VCaP (cell line): ENCODE measurements around the gene OTOP2.

Source experiments
- H3K27ac ChIP-seq: fragments of 450-650 bp; 2 replicates; pipeline ENCODE4 v1.5.1; 2017
- TF ChIP-seq, protein P1 (sequence below): fragments of 450-650 bp; conservative IDR thresholded peaks from 2 replicates; pipeline ENCODE4 v1.5.1; 2017; ENCODE audit warnings: mild to moderate bottlenecking, moderate library complexity

OTOP2 gene

DNA sequence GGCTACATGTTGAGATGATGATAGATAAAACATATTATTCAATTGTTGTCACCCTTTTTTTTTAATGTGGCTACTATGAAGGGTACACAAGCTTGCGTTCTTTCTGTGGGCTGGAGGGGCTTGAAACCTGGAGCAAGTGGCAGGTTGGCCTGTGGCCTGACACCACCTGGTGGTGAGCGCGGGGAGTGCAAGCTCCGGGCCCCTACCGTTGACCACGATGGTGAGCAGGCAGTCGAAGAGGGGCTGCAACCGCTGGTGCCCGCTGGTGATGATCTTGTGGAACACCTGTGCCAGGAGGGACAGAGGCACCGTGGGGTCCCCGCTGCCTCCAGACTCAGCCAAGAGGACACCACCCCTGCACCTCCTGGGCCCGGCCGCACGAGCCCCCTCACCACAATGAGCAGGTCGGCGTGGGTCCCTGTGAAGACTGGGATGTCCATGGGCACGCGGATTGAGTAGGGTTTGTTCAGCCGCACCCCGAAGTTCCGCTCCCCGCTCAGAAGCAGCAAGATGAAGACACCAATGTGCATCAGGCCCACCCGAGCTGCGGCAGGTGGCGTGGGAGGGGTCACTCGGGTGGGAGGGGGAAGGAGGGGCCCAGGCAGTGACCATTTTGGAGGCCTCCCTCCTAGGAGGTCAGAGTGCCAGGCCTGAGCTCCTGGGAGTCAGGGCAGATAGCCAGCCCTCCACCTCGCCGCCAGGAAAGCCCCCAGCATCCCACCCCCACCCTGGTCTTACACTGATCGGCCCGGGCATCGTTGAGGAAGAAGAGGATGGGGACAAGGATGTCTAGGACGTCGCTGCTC is 34.1 kb downstream of the OTOP2 start:
- H3K27ac ChIP-seq = no peak overlapping the region
- TF ChIP-seq, protein P1, sequence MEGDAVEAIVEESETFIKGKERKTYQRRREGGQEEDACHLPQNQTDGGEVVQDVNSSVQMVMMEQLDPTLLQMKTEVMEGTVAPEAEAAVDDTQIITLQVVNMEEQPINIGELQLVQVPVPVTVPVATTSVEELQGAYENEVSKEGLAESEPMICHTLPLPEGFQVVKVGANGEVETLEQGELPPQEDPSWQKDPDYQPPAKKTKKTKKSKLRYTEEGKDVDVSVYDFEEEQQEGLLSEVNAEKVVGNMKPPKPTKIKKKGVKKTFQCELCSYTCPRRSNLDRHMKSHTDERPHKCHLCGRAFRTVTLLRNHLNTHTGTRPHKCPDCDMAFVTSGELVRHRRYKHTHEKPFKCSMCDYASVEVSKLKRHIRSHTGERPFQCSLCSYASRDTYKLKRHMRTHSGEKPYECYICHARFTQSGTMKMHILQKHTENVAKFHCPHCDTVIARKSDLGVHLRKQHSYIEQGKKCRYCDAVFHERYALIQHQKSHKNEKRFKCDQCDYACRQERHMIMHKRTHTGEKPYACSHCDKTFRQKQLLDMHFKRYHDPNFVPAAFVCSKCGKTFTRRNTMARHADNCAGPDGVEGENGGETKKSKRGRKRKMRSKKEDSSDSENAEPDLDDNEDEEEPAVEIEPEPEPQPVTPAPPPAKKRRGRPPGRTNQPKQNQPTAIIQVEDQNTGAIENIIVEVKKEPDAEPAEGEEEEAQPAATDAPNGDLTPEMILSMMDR = peak; percentile 95

DNA sequence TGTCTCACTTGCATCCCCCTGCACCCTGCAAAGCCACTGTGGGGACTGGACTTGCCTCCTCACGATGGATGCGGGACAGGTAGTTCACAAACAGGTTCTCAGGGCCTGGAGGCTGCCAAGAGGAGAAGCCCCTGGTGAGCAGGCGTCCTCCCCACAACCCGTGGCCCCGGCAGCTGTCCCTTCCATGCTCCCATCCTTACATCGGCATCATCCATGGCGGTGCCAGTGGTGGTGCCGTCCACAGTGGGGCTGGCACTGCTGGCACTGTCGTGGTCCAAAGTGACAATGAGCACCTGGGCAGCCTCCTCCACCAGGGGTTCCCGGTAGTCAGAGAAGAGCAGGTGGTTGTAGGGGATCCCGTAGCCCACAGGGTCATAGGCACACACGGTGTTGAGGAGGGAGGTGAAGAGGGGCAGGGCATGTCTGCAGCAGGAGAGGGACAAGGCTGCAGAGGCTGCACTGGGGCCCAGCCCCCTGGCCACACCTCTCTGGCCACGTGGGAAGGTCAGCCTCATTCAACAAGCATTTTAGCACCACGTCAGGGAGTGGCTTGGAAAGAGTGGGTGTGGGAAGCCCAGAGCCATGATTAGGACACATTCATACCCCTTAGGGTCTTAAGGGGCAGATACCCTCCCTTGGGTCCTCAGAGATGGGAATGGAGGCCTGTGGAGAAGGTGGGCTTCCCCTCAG is 35.9 kb downstream of the OTOP2 start:
- no peak overlapping the region for H3K27ac ChIP-seq
- TF ChIP-seq, protein P1 = no peak

DNA sequence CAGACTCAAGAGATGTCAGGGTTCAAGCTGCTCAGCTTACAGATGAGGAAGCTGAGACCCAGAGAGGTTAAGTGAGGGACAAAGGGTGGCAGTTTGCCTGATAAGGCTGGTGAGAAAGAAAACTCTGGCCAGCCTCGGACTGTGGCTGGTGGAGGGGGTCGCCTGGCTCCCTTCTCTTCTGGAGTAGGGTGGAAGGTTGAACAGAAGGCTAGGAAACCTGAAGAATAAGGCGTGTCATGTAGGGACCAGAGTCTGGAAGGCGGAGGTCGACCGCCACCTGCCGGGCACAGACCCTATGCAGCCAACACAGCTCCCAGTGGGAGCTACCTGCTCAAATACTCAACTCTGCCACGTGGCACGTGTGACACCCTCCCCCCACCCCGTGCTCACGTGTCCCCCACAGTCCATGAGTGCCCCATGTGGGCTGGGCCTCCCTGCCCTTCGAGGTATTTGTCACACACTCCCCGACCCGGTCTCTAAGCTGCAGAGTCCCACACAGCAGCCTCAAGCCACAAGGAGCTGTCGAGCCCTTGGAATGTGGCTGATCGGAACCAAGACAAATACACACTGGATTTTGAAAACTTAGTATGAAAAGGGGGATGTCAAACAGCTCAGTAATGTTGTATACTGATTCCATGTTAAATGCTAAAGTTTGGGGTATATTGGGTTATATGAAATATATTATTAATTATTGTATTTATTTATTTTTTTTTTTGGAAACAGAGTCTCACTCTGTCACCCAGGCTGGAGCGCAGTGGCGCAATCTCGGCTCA is 36.7 kb downstream of the OTOP2 start:
- TF ChIP-seq, protein P1 = peak; percentile 55

DNA sequence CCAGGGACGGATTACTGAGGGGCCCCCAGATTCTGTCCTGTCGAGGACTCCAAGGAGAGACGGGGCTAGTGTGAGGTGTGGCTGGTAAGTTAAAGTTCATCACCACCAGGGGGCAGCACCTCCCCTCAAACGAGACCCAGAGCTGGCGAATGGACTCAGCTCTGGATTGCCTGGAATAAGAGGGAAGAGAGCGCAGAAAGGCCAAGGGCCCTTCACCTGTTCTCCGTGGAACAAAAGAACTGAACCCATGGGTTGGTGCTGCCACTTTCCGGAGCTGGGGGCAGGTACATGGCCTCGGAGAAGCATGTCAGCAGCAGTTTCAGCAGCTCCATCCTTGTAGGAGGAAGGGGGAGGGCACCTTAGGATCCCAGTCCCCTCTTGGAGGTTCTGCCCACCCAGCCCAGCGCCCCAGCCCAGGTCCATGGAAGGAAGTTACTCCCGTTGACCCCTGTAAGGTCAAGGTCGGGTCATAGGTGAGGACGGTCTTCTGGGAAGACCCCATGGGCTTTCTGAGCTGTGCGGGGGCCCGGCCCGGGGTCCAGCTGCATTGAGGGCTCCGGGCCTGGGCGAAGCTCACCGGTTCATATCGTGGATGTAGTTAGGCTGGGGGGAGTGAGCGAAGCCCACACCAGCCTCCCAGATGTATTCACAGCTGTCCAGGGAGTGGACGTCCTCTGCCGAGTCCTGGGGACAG is 37.7 kb downstream of the OTOP2 start:
- TF ChIP-seq, protein P1 = peak; percentile 79
- peak overlapping the region; percentile 27 for H3K27ac ChIP-seq

More for the DNA sequence above, 36.7 kb downstream of the OTOP2 start:
- H3K27ac ChIP-seq = no peak overlapping the region

DNA sequence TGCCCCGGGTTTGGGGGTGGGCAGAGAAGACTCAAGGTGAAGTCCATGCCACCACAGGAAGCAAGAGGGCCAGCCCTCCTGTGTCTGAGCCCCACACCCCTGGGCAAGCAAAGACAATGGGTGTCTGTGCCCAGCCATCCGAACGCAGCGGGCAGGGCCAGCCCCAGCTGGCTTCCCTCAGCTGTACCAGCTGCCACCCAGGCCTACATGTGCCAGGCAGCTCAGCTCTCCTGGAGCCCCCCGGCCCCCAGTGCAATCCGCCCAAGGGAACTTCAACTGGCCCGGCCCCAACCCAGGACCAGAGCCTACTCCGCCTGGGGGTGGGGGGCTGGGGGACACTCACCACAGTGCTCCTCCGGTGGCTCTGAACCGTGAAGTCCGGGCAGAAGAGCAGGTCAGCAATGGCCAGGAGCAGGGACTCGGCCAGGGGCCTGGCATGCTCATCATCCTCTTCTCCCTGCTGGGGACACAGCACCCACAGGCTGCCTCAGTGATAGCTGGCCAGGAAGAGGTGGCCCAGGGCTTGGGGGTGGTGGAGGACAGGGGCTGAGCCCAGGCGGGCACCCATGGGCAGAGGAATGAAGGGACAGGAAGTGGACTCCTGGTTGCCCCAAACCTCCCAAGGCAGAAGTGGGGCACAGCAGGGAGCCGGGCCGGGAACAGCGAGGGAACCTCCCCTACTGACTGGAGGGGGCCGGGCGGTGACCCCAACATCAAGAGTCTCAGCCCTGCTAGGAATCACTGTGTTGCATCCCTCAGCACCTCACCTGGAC is 38.7 kb downstream of the OTOP2 start:
- TF ChIP-seq, protein P1 = no peak
- peak overlapping the region; percentile 27; the same call in 1 of the 2 replicates for H3K27ac ChIP-seq

DNA sequence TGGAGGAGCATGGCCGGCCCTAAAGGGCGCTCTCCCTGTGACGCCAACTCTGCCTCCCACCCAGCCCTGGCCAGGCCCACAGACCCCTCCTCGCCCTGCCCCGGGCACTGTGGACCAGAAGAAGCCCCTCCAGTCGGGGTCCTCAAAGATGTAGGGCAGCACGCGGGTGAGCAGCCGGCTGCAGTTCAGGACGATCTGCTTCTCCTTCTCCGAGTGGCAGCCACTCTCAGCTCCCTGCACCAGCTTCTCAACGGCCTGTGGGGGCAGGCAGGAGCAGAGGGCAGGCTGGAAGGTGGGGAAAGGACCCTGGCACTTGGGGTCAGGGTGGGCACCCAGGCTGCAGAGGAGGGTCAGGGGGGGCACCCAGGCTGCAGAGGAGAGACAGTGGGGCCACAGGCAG is 39.6 kb downstream of the OTOP2 start:
- TF ChIP-seq, protein P1 = 0 out of 2 replicates have a peak, but pooled peaks have one; percentile 6
- H3K27ac ChIP-seq = no peak overlapping the region
